Osteocyte (in vitro differentiated cells): ENCODE data around the gene ATP5F1A. TPM values are rescaled to one million over a fixed set of nuclear protein-coding genes. Genes with fewer than 3 reads are reported as not detected.

Experiments used
- DNase-seq: peaks from one replicate; pipeline ENCODE4 v3.0.0; 2021; ENCODE audit warnings: mixed read lengths; ENCODE audit not compliant: unreplicated experiment; ENCODE audit errors: extremely low spot score
- H3K27ac Mint-ChIP-seq: one replicate; pipeline ENCODE4 v1.8.0; 2021; ENCODE audit warnings: mild to moderate bottlenecking, mixed read lengths; ENCODE audit not compliant: unreplicated experiment
- H3K27me3 Mint-ChIP-seq: one replicate; pipeline ENCODE4 v1.8.0; 2021; ENCODE audit warnings: mixed read lengths; ENCODE audit not compliant: unreplicated experiment
- H3K36me3 Mint-ChIP-seq: one replicate; pipeline ENCODE4 v1.8.0; 2021; ENCODE audit warnings: mixed read lengths; ENCODE audit not compliant: unreplicated experiment
- H3K4me1 Mint-ChIP-seq: one replicate; pipeline ENCODE4 v1.8.0; 2021; ENCODE audit warnings: mixed read lengths; ENCODE audit not compliant: unreplicated experiment
- H3K4me3 Mint-ChIP-seq: one replicate; pipeline ENCODE4 v1.8.0; 2021; ENCODE audit warnings: mild to moderate bottlenecking, moderate library complexity, mixed read lengths; ENCODE audit not compliant: unreplicated experiment
- H3K9me3 Mint-ChIP-seq: one replicate; pipeline ENCODE4 v1.8.0; 2021; ENCODE audit warnings: mixed read lengths; ENCODE audit not compliant: unreplicated experiment
- CTCF ChIP-seq: fragments of 200-600 bp; sonication (generic); IDR thresholded peaks from 2 replicates; pipeline ENCODE4 v1.5.0; 2021; ENCODE audit warnings: antibody characterized with exemption, mild to moderate bottlenecking, moderate library complexity
- total RNA-seq: library from RNA; stranded (reverse); gene quantifications from 2 replicates; pipeline ENCODE4 v1.2.1, GENCODE V29; 2021

Gene ATP5F1A
- total RNA-seq, 1 donor from 2014 or later, result 346 TPM

DNA sequence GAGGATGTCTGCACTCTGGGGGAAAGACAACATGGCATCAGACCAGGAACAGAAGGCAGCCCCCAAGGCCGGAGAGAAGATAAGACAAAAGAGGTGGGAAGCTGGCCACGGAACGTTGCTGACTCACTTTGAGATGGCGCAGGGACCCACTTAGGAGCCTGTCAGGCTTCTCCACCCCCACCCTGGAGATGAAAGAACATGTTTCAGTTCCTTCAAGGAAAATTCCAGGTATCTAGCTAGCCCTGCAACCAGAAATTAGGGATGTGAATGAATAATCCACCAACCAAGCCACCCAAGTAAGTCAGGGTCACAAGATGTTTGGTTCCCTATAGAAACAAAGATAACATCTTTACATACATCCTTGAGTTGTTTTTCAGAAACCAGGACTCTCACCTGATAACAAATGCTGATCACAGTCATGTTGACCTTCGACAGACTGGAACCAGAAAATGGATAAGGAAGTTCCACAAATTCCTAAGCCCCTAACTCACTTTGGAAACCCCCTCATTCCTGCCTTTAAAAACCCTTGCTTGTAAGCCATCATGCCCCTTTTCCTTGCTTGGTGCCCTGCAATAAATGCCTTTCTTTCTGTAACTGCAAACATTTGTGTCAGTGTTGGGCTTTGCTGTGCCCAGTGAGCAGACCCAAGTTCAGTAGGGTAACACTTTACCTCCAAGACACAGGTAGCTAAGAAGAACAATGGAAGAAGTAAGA lies 57.9 kb downstream of the ATP5F1A start:
- no peak for TF ChIP-seq CTCF
- Mint-ChIP-seq H3K27ac (no peak overlapping the region), H3K4me3 (no peak overlapping the region), H3K27me3 (no peaks in the 10 kb centered on the region), H3K4me1 (peaks cover 6% of the 10 kb centered on the region), H3K9me3 (no peaks in the 10 kb centered on the region), H3K36me3 (peaks cover 6% of the 10 kb centered on the region)
- no peak for DNase-seq

- no peak for DNase-seq
- peaks cover 4% of the 10 kb centered on the region for H3K4me1 Mint-ChIP-seq
- H3K36me3 Mint-ChIP-seq, result peaks cover 4% of the 10 kb centered on the region
- TF ChIP-seq CTCF, result no peak
- H3K27ac Mint-ChIP-seq, result no peak overlapping the region
- H3K9me3 Mint-ChIP-seq, result no peaks in the 10 kb centered on the region
- H3K27me3 Mint-ChIP-seq, result no peaks in the 10 kb centered on the region
- no peak overlapping the region for H3K4me3 Mint-ChIP-seq
These were observed 60.4 kb downstream of the ATP5F1A start for GRCh38 chr18:46037512-46038305.

DNA sequence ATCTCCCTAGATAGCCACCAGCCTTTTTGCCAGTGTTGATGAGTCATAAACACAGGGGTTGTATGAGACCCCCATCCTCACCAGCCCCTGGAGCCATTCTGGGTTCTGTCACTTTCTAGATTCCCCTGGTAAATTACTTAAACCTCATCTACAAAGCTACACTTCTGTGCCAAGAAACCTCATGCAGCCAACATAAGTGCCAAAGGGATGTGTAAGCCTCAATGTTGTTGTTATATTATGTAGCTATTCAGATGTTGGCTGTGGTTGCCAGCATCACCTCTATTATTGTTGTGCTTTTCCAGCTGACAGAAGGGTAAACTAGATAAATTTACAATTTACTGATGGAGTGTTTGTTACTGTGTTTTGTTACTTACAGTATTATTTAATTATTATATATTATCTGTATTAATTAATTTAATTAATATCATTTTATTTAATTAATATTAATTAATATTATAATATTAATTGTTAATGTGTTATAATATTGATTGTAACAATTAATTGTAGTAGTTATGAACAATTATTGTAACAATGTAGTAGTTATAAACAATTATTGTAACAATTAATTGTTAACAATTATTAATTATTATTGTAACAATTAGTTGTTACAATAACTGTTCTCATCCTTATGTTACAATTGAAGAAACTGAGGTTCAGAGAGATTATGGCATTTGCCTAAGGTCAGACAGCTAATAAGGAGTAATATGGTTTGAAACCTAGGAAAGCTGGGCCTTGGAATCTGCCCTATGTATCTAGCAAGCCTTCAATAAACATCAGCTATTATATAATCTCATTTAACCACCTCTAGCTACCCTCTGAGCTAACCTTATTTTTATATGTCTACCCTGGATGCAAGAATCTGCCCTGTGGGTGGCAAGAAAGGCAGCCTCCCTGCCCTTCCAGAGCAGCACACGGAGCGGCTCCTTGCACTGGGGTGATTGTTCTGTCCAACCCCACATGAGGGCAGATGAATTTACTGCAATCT lies 62.1 kb downstream of the ATP5F1A start:
- no peak for TF ChIP-seq CTCF
- H3K36me3 Mint-ChIP-seq, result peaks cover 4% of the 10 kb centered on the region
- no peak overlapping the region for H3K27ac Mint-ChIP-seq
- peaks cover 3% of the 10 kb centered on the region for H3K9me3 Mint-ChIP-seq
- H3K27me3 Mint-ChIP-seq, result no peaks in the 10 kb centered on the region
- H3K4me1 Mint-ChIP-seq, result peaks cover 2% of the 10 kb centered on the region
- no peak for DNase-seq
- H3K4me3 Mint-ChIP-seq, result no peak overlapping the region

DNA sequence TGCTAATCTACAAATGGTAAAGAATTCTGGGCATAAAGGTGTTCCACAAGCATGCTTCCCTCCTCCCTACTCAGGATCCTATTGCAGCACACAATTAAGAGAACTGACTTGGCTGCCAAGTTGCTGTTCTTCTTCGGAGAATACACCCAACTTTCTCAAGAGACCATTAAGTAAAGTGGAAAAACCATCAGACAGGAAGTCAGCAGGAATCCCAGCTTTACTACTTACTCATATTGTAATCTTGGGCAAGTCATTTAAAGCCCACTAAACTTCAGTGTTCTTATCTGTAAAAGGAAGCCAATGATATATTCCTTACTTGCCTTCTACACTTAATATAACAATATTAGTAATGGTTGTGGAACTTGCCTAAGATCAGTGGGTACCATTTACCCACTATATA lies 63.9 kb downstream of the ATP5F1A start:
- no peak for DNase-seq
- no peak overlapping the region for H3K4me3 Mint-ChIP-seq
- no peak overlapping the region for H3K27ac Mint-ChIP-seq
- TF ChIP-seq CTCF, result no peak
- peaks cover under 1% of the 10 kb centered on the region for H3K36me3 Mint-ChIP-seq
- H3K4me1 Mint-ChIP-seq, result peaks cover 2% of the 10 kb centered on the region
- H3K9me3 Mint-ChIP-seq, result peaks cover 7% of the 10 kb centered on the region
- no peaks in the 10 kb centered on the region for H3K27me3 Mint-ChIP-seq
